ENCODE results near the gene ANO6. TPM values are rescaled to one million over a fixed set of nuclear protein-coding genes. Genes with fewer than 3 reads are reported as not detected.

The ANO6 gene
- polyA plus RNA-seq, 1 donor (not counting 4 experiments of a cell fraction or from before 2014, with no cell fraction given) = 64.3 TPM

GRCh38 chr12:45310627-45310968 is 94.7 kb downstream of the ANO6 start:
- Histone ChIP-seq H3K4me3 (ENCODE audit: control insufficient read depth in 2 of 3, extremely low read depth in 1 of 3, insufficient read depth in 2 of 3, low read depth in 1 of 3, low read length in 3 of 3) (no peak overlapping the region), H3K4me1 (ENCODE audit: control insufficient read depth, extremely low read depth, insufficient read depth, low read length) (no peaks in the 10 kb centered on the region), H3K27me3 (ENCODE audit: control insufficient read depth, extremely low read depth, insufficient read depth, low read length) (no peaks in the 10 kb centered on the region), H2AFZ (ENCODE audit: control insufficient read depth, low read length) (no peak overlapping the region), H3K9me1 (ENCODE audit: control insufficient read depth, extremely low read depth, insufficient read depth, low read length) (no peaks in the 10 kb centered on the region), H3K9me3 (ENCODE audit: control insufficient read depth, low read depth, low read length) (no peaks in the 10 kb centered on the region), H3K36me3 (ENCODE audit: control insufficient read depth in 2 of 2, extremely low read depth in 1 of 2, insufficient read depth in 2 of 2, low read length in 2 of 2) (peaks cover 2 to 5% of the 10 kb centered on the region in 2 experiments), H3K4me2 (ENCODE audit: control insufficient read depth, extremely low read depth, insufficient read depth, low read depth, low read length) (no peak overlapping the region), H3K27ac (ENCODE audit: control insufficient read depth, insufficient read depth, low read length) (no peak overlapping the region), H3K9ac (ENCODE audit: control insufficient read depth, extremely low read depth, insufficient read depth, low read length) (no peak overlapping the region), H3K79me2 (ENCODE audit: control insufficient read depth, insufficient read depth, low read length) (peaks cover 45% of the 10 kb centered on the region), H4K20me1 (ENCODE audit: control insufficient read depth, extremely low read depth, insufficient read depth, low read length) (no peaks in the 10 kb centered on the region)
- dilution Hi-C loops (cut with MboI; ENCODE audit: extremely low pct_ligation_motif_present, low sequenced_read_pairs) = no loop called here
- TF ChIP-seq EZH2 (IDR thresholded peaks at IDR 0.05; ENCODE audit: low read length) (no peak), CTCF (optimal IDR thresholded peaks at IDR 0.05 in 1 of 3, IDR thresholded peaks at IDR 0.05 in 1 of 3, conservative IDR thresholded peaks at IDR 0.05 in 1 of 3; ENCODE audit: extremely low read depth in 1 of 3, insufficient read depth in 2 of 3, low read length in 3 of 3) (no peak)
- FAIRE-seq (no peak), DNase-seq (ENCODE audit: low read depth, low spot score) (no peak)

- Histone ChIP-seq H3K79me2 (ENCODE audit: control insufficient read depth, insufficient read depth, low read length) (peaks cover 42% of the 10 kb centered on the region), H3K27me3 (ENCODE audit: control insufficient read depth, extremely low read depth, insufficient read depth, low read length) (no peaks in the 10 kb centered on the region), H2AFZ (ENCODE audit: control insufficient read depth, low read length) (no peak overlapping the region), H3K36me3 (ENCODE audit: control insufficient read depth in 2 of 2, extremely low read depth in 1 of 2, insufficient read depth in 2 of 2, low read length in 2 of 2) (peaks cover 2 to 5% of the 10 kb centered on the region in 2 experiments), H3K4me2 (ENCODE audit: control insufficient read depth, extremely low read depth, insufficient read depth, low read depth, low read length) (no peak overlapping the region), H3K9me1 (ENCODE audit: control insufficient read depth, extremely low read depth, insufficient read depth, low read length) (no peaks in the 10 kb centered on the region), H3K9me3 (ENCODE audit: control insufficient read depth, low read depth, low read length) (no peaks in the 10 kb centered on the region), H3K27ac (ENCODE audit: control insufficient read depth, insufficient read depth, low read length) (no peak overlapping the region), H3K4me1 (ENCODE audit: control insufficient read depth, extremely low read depth, insufficient read depth, low read length) (no peaks in the 10 kb centered on the region), H3K4me3 (ENCODE audit: control insufficient read depth in 2 of 3, extremely low read depth in 1 of 3, insufficient read depth in 2 of 3, low read depth in 1 of 3, low read length in 3 of 3) (no peak overlapping the region), H4K20me1 (ENCODE audit: control insufficient read depth, extremely low read depth, insufficient read depth, low read length) (no peaks in the 10 kb centered on the region), H3K9ac (ENCODE audit: control insufficient read depth, extremely low read depth, insufficient read depth, low read length) (no peak overlapping the region)
- DNase-seq (ENCODE audit: low read depth, low spot score) (no peak), FAIRE-seq (no peak)
- dilution Hi-C loops (cut with MboI; ENCODE audit: extremely low pct_ligation_motif_present, low sequenced_read_pairs) = no loop called here
- no peak for TF ChIP-seq CTCF (optimal IDR thresholded peaks at IDR 0.05 in 1 of 3, IDR thresholded peaks at IDR 0.05 in 1 of 3, conservative IDR thresholded peaks at IDR 0.05 in 1 of 3; ENCODE audit: extremely low read depth in 1 of 3, insufficient read depth in 2 of 3, low read length in 3 of 3)
- no peak for TF ChIP-seq EZH2 (IDR thresholded peaks at IDR 0.05; ENCODE audit: low read length)
These were observed 96.1 kb downstream of the ANO6 start for GRCh38 chr12:45312012-45312411.

Measured in keratinocyte (primary cell).